HG03378 (cell line): Measurements from ENCODE around the gene MIS18BP1.
"Not testable (repeated sequence)": the region's sequence is repeated elsewhere in the genome, so short reads cannot be mapped to it uniquely, and the experiment has no call there.

ENCODE experiments used
- ATAC-seq: cut with Tn5 transposase; IDR thresholded peaks from one replicate; pipeline ENCODE4 v1.9.1; 2021; ENCODE audit warnings: mild to moderate bottlenecking, moderate library complexity; ENCODE audit not compliant: unreplicated experiment

Gene MIS18BP1

DNA sequence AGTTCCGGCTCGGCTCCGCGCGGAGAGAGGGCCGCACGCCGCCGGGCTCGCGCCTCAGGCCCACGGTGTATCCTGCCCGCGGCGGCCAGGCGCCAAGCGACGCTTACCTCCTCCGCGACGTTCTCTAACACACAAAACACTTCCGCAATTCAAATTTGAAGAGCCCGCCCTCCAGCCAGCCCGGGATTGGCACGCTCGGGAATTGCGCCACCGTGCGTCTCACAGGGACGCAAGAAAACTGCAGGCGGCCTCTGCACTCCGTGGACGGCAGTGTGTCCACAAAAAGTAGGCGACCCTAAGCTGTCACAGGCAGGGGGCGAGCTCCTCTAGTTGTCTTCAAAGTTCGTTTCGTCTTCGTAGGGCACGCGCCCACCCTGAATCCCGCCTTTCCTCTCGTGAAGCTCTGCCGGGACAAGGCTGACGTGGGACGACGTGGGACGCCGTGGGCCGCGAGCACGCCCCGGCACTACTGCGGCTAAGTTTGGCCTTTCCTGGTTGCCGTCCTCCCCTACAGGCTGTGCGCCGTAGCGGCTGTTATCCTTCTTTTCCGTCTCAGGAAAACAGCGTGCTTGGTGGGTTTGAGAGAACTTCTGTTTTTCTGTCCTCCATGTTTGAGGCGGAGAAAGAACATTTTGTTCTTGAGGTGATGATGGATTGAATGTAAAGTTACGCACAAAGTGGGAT lies at the start of gene MIS18BP1:
Gene MIS18BP1 (minus strand): TSS at position 133 of the 684 bp plus-strand sequence. CDS start 5,916 bp downstream, outside the sequence.
- peak; percentile 78 for ATAC-seq

DNA sequence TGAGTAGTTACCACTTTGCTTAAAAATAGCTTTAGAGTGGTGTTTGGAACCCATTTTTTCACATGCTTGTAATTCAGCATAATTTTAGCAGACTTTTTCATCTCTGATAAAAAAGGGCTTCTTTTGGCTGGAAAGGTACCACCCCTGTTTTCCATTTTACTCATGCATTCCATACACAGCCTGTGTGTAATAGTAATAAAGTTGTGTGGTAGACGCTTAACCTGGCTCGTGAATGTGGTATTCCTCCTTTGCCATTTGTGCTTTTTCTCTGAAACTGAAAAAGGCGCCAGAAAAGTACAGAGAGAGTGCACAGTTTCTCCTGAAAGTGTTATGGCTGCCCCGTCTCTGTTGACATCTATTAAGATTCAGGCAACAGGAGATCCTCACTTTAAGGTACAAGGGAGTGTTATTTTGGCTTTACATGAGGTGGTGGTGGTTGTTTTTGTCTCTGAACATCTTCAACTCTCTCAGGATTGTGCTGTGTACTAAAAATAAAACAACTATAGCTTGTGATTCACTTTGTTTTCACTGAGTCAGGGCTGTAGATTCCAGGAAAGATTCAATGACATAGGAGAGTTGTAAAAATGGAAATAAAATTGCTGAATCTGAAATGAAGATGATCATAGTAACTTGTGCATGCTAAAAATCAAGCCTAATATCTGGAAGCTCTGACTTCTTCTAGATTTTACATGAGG lies 45.6 kb upstream of the MIS18BP1 start:
- no peak for ATAC-seq

DNA sequence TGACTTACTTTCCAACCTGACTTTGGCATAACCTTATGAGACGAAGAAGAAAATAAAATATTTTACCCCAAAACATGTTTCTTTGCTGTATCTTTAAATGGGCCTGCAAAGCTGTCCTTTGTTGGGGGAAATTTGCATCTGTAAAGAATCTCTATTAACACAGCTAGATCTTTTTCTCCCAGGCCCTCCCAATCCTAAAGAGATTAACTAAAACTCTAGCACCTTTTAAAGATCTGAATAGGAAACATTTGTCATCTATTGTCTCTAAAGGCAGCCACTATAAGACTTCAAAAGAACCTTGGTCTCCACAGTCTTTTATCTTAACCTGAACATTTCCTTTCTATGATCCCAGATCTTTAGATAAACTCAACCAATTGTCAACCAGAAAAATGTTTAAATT lies 41.8 kb upstream of the MIS18BP1 start:
- ATAC-seq = not testable (repeated sequence)

GRCh38 chr14:45290547-45290946 lies 37.5 kb upstream of the MIS18BP1 start:
- no peak for ATAC-seq

DNA sequence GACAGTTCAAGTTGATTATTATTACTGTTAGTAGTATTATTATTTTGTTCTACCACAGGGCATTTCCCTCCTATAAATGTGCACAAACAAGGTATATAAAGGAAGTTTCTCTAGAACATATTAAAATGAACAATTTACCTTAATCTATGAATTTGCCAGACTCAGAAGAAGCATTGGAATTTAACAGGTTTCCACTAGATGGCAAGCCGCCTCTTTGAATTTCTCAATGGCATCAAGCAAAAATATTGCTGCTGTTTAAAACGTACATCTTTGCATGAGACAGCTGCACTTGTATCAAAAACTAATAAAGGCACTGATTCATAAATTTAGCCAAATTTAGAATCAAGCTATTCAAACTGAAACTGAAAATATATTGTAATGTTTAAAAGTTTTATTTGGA lies 34.6 kb upstream of the MIS18BP1 start:
- no peak for ATAC-seq

GRCh38 chr14:45284802-45285201 lies 31.8 kb upstream of the MIS18BP1 start:
- ATAC-seq = no peak

DNA sequence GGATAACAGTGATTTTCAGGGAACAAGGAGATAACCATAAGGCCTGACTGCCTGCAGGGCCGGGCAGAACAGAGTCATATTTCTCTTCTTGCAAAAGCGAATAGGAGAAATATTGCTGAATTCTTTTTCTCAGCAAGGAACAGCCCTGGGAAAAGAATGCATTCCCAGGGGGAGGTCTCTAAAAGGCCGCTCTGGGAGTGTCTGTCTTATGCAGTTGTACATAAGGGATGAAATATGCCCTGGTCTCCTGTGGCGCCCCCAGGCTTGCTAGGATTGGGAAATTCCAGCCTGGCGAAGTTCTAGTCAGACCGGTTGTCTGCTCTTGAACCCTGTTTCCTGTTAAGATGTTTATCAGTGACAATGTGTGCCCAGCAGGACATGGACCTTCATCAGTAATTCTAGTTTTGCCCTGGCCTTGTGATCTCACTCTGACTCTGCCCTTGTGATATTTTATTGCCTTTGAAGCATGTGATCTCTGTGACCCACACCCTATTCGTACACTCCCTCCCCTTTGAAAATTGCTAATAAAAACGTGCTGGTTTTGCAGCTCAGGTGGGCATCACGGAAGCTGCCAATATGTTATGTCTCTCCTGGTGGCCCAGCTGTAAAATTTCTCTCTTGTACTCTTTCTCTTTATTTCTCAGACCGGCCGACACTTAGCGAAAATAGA lies 28.9 kb upstream of the MIS18BP1 start:
- not testable (repeated sequence) for ATAC-seq

- no peak for ATAC-seq
Observed at GRCh38 chr14:45271858-45272537, 19.0 kb upstream of the MIS18BP1 start.

DNA sequence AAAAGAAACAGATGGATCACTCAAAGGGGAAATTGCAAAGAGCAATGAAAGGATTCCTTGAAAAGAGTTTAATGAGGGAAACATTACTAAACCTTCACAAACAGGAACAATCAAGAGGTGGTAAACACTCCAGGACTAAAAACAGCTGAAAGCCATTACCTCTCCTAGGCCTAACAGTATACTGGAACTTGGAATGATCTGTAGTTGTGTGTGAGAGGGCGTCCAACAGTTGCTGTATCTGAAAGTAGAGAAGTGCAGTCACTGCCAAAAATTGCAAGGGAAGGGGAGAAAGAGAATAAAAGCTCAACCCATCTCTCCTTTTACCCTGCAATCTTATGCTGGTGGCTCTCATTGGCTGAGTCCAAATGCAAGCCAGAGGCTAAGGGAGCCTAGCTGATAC lies 17.0 kb upstream of the MIS18BP1 start:
- no peak for ATAC-seq

GRCh38 chr14:45267071-45267470 lies 14.1 kb upstream of the MIS18BP1 start:
- ATAC-seq = no peak

DNA sequence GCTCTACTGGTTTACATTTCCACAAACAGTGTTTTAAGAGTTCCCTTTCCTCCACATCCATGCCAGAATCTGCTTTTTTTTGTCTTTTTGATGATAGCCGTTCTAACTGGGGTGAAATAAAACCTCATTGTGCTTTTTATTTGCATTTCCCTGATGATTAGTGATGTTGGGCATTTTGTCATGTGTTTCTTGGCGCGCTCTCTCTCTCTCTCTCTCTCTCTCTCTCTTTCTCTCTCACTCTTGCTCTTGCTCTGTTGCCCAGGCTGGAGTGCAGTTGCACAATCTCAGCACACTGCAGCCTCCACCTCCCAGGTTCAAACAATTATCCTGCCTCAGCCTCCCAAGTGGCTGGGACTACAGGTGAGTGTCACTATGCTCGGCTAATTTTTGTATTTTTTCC lies 9.6 kb upstream of the MIS18BP1 start:
- no peak for ATAC-seq

DNA sequence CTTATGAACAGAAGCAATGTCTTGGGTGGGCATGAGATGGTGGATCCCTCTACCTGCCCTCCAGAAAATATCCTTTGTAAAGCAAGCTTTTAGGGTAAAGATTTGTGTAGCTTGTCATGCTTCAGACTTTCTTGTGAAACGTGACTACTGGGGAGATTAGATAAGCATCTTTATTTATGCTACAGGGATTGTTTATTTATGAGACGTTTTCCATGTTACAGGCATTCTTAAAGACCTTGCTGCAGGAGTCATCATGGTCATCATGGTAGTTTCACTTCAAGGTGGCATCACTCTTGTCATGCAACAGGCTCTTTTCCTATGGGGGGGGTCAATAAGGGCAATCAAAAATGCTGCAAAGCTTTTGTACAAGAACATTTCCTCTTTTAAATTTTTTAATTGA lies 8.2 kb upstream of the MIS18BP1 start:
- no peak for ATAC-seq

- no peak for ATAC-seq
Observed at GRCh38 chr14:45258805-45259204, 5.8 kb upstream of the MIS18BP1 start.

DNA sequence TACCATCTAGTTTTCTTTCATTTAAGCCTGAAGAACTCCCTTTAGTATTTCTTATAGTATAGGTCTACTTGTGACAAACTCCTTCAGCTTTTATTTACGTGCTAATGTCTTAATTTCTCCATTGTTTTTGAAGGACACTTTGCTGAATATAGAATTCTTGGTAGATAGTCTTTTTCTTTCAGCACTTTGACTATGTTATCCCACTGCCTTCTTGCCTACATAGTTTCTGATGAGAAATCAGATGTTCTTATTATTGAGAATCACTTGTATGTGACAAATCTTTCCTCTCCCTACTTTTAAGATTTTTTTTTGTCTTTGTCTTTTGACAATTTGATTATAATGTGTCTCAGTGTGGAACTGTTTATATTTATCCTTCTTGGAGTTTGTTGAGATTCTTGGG lies 5.1 kb upstream of the MIS18BP1 start:
- no peak for ATAC-seq

DNA sequence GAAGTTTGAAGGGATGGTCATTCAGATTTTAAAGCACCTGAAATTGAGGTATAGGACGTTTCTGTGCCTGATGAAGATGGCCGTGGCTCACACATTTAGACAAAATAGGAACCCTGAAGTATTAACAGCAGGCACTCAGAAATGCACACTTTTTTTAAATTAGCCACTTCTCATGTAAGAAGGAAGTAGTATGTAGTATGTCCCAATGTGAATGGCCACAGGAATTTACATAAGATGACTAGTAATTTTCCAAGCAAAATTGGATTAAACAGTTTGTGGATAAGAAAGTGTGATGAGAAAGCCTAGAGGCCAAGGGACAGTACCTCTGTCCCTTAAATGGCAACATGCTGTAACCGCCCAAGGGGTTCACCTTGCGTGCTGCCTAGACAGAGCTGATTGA lies 1.8 kb upstream of the MIS18BP1 start:
- no peak for ATAC-seq

GRCh38 chr14:45253754-45254310 lies 830 bp upstream of the MIS18BP1 start:
- no peak for ATAC-seq

- ATAC-seq = no peak
Observed at GRCh38 chr14:45252366-45253069, 484 bp downstream of the MIS18BP1 start.

DNA sequence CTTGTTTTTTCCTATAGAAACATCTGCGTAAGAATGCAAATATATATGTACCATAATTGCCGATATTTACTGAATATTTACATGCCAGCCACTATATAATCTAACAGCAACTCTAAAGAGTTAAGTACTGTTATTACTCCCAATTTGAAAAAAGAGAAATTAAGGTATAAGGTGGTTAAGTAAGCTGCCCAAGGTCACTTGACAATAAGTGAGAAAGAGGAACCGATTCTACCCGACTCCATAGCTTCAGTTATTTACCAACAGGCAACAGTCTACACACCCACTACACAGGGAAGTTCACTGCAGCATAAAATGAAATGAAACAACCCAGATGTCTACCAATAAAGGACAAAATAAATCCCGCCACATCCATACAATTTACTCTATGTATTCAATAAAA lies 1.1 kb downstream of the MIS18BP1 start:
- peak; percentile 75 for ATAC-seq

GRCh38 chr14:45249856-45250575 lies 3.0 kb downstream of the MIS18BP1 start:
- ATAC-seq = peak; percentile 23

DNA sequence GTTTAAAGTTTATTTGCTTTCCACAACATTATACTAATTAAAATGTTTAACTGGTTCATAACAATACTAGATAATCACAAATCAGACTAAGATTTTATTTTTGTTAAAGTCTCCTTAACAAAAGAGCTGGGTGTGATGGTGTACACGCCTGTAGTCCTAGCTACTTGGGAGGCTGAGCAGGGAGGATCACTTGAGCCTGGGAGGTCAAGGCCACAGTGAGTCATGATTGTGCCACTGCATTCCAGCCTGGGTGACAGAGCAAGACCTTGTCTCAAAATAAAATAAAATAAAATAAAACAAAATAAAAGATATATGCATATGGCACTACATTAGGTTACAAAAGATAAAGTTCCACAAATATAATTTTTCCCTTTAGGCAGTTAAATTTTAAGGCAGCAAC lies 5.6 kb downstream of the MIS18BP1 start:
- no peak for ATAC-seq
